LNCAP (cell line): ENCODE data around the gene SYT1.

Source experiments
- TF ChIP-seq, protein P1 (sequence below): fragments of 450-650 bp; IDR thresholded peaks from 2 replicates; pipeline ENCODE4 v1.5.1; 2017; ENCODE audit warnings: mild to moderate bottlenecking

Gene SYT1

DNA sequence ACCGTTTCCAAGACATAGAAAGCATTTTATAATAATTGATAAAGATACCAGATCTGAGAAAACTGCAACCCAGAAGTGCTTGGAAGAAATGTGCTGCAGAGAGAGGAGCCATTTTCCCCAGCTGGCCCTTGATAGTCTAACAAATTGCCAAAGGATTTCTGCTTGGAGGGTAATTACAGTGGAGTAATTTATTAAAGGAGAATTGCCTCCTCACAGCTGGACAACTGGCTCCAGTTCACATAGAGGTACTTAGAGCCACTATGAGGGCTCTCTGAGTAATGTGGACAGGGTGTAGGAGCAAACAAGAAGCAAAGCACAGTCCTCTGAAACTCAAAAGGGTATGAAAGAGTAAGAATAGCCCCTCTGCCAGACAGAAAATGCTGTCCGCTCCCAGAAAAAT is 335.6 kb downstream of the SYT1 start:
- TF ChIP-seq, protein P1, sequence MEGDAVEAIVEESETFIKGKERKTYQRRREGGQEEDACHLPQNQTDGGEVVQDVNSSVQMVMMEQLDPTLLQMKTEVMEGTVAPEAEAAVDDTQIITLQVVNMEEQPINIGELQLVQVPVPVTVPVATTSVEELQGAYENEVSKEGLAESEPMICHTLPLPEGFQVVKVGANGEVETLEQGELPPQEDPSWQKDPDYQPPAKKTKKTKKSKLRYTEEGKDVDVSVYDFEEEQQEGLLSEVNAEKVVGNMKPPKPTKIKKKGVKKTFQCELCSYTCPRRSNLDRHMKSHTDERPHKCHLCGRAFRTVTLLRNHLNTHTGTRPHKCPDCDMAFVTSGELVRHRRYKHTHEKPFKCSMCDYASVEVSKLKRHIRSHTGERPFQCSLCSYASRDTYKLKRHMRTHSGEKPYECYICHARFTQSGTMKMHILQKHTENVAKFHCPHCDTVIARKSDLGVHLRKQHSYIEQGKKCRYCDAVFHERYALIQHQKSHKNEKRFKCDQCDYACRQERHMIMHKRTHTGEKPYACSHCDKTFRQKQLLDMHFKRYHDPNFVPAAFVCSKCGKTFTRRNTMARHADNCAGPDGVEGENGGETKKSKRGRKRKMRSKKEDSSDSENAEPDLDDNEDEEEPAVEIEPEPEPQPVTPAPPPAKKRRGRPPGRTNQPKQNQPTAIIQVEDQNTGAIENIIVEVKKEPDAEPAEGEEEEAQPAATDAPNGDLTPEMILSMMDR, result no peak

DNA sequence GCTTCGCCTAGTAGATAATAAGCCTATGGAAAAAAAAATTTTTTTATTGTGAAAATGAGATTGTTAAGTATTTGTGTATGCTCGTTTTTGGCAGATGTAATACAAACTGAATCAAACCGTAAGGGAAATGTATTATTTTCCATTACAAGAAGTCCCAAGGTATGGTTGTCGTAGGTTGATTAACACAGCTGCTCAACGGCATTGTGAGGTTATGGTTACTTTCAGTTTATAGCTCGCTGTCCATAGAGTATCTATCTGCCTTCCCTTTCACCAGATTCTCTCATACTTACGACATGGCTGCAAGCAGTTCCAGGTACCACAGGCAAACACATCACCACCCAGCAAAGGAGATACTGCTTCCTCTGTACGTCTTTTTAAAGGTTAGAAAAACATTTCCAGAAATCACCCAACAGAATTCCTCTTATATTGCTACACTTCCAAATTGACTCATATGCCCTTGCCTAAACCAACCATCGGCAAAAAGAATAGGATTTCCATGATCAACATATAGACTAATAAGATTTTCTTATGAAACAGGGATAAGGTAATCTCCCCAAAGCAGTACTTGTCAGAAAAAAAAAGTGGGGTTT is 338.6 kb downstream of the SYT1 start:
- TF ChIP-seq, protein P1, result no peak

DNA sequence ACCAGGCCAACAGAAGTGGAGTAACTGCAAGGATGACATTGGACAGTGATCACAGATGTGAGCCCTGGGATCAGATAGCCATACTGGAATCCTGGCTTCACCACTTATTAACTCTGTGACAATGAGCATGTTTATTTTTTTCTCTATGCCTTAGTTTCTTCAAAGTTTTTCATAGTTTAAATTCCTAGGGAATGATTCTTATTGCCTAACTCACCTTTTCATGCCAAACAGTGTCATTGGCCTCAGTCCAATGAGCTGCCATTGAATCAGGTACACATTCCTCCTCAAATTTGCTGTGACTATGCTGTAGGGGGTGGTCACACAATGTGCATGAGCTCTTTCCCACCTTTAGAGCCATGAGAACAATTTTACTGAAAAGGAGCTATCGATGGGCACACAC is 342.3 kb downstream of the SYT1 start:
- TF ChIP-seq, protein P1, result no peak

DNA sequence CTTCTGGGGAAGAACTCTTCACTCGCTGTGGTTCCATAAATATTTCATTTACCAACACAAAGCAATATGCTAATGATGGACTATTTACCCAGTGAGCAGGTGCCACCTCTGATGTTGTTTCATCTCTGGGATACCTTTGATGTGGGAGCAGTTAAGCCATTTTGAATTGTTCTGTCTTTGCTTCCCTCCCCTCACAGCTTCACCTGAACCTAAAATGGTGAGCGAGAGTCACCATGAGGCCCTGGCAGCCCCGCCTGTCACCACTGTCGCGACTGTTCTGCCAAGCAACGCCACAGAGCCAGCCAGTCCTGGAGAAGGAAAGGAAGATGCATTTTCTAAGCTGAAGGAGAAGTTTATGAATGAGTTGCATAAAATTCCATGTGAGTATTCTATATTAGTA is 352.7 kb downstream of the SYT1 start:
- TF ChIP-seq, protein P1, result no peak

DNA sequence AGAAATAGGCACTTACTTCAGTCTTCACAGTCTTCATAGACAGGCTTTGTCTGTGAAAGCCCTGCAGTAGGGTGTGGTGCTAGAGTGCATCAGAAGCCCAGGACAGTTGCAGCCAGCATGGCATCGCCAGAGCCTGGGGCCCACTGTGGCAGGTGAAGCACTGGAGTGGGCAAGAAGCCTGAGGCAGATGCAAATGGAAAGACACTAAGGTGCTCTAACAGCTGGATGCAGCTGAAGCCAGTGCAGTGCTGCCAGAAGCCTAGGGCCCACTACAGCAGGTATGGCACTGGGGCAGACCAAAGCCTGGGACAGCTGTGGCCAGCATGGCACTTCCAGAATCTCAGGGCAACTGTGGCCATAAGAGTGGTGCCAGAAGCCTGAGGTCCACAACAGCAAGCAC is 358.6 kb downstream of the SYT1 start:
- TF ChIP-seq, protein P1, result no peak

DNA sequence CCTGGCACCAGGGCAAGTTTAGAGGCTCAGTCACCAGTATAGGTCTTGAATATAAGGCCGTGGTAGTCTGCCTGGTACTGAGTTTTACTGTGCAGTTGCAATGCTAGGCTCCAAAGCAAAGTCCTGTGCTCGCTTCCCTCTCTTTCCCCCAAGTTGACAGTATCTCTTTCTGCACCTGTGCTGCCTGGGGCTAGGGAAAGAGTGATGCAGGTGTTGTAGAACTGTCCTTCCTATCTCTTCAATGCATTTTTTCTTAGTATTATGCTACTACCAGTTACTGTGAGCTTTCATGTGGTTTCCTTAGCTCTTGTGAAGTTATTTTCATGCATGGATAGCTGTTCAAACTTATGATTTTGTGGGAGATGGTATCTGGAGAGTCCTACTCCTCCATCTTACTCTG is 359.2 kb downstream of the SYT1 start:
- TF ChIP-seq, protein P1, result no peak

DNA sequence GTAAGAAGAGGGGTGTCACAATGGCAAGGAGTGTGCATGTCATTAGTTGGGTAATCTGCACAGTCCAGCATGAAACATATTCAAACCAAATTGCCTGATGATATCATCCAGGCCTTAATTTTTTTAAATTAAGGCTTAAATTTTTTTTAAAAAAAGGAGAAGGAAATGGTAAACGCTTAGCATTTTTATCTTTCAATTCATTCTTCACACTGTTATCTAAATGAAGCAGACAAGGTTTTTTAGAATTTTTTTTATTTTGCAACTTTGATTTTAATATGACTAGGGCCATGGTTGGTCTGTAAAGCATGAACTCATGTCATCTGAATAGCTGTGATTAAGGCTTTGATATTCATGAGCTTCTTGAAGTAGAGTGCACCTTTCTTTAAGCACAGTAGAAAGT is 362.5 kb downstream of the SYT1 start:
- TF ChIP-seq, protein P1, result no peak

DNA sequence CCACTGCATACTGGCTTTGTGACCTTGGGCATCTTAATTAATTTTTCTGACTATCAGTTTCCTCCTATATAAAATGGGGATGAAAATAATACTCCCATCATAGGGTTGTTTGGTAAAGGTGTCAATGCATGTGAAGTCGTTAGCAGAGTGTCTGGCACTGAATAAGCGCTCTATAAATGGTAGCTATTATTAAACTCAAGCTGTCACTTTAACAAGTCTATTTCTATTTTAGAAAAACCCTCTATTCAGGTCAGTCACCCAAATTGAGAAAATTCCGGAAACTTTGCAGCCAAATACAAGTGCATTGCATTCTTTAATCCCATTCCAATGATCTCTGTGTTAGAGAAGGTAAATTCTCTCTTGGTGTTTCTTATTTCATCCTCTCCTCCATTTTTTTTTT is 363.1 kb downstream of the SYT1 start:
- TF ChIP-seq, protein P1, result no peak
